Caco-2 (cell line): Measurements from ENCODE around the gene ACER2. TPM values are rescaled to one million over a fixed set of nuclear protein-coding genes. Genes with fewer than 3 reads are reported as not detected.

Experiments used
- BruUV-seq: library from RNA; stranded (reverse); fragments of 400-500 nt; replicated peaks from 2 replicates; lab custom pipeline; 2021; lab: Mats Ljungman, UMichigan
- CTCF ChIA-PET: fragments of 300-600 bp; sonication (Branson Sonifier 250); formaldehyde crosslinking; loops from one replicate; lab custom pipeline; 2022; ENCODE audit warnings: antibody characterized with exemption; lab: Charles Lee
- POLR2A ChIA-PET: fragments of 300-600 bp; sonication (Branson Sonifier 250); formaldehyde crosslinking; loops from one replicate; lab custom pipeline; 2022; ENCODE audit warnings: antibody characterized with exemption; lab: Charles Lee
- DNase-seq, 2 experiments: peaks; one replicate each; pipeline versions ENCODE4 v3.0.0 to v3.0.0-alpha.2; 2020 to 2022
- H3K27me3 ChIP-seq: replicated peaks from 2 replicates; pipeline ENCODE4 v1.6.0; 2011; ENCODE audit warnings: low read length; ENCODE audit not compliant: control insufficient read depth, insufficient read depth
- H3K36me3 ChIP-seq: 2 replicates; pipeline ENCODE4 v1.5.1; 2011; ENCODE audit warnings: low read length; ENCODE audit not compliant: control insufficient read depth, insufficient read depth
- H3K4me1 ChIP-seq: fragments of 250-450 bp; sonication (Bioruptor Pico); 2 replicates; pipeline ENCODE4 v1.5.1; 2020; ENCODE audit warnings: mild to moderate bottlenecking
- H3K4me3 ChIP-seq: 2 replicates; pipeline ENCODE4 v1.5.1; 2011; ENCODE audit warnings: low read depth, mild to moderate bottlenecking, control low read depth, low read length
- H3K9me3 ChIP-seq: fragments of 250-450 bp; sonication (Bioruptor Pico); 2 replicates; pipeline ENCODE4 v1.5.1; 2020; ENCODE audit warnings: mild to moderate bottlenecking, moderate library complexity
- H3K27ac Mint-ChIP-seq: one replicate; pipeline ENCODE4 v1.8.0; 2022; ENCODE audit warnings: mixed read lengths; ENCODE audit not compliant: unreplicated experiment
- H3K27me3 Mint-ChIP-seq: one replicate; pipeline ENCODE4 v1.8.0; 2022; ENCODE audit warnings: mixed read lengths; ENCODE audit not compliant: insufficient read depth, unreplicated experiment
- H3K36me3 Mint-ChIP-seq: one replicate; pipeline ENCODE4 v1.8.0; 2022; ENCODE audit warnings: mild to moderate bottlenecking, mixed read lengths; ENCODE audit not compliant: insufficient read depth, unreplicated experiment
- H3K4me1 Mint-ChIP-seq: one replicate; pipeline ENCODE4 v1.8.0; 2022; ENCODE audit warnings: low read depth, mixed read lengths; ENCODE audit not compliant: unreplicated experiment
- H3K4me3 Mint-ChIP-seq: one replicate; pipeline ENCODE4 v1.8.0; 2022; ENCODE audit warnings: mild to moderate bottlenecking, moderate library complexity, mixed read lengths; ENCODE audit not compliant: unreplicated experiment
- H3K9me3 Mint-ChIP-seq: one replicate; pipeline ENCODE4 v1.8.0; 2022; ENCODE audit warnings: mixed read lengths; ENCODE audit not compliant: unreplicated experiment
- intact Hi-C: fragments of 100-400 bp; cut with micrococcal nuclease; formaldehyde crosslinking; loops from one replicate; pipeline ENCODE4 v1.10.0; 2022; ENCODE audit not compliant: unreplicated experiment
- total RNA-seq: library from RNA; stranded (reverse); gene quantifications from 2 replicates; pipeline ENCODE4 v1.2.3, GENCODE V29; 2022
- TF ChIP-seq, protein P1 (sequence below), 2 experiments: fragments of 200-600 bp in 1 of 2; IDR thresholded peaks; 1 replicate in 1 of 2; 2 replicates in 1 of 2; pipeline versions ENCODE4 v1.5.1 to v1.8.0; 2011 to 2022; ENCODE audit warnings: antibody characterized with exemption in 1 of 2, control low read depth in 1 of 2, inconsistent platforms in 1 of 2, low read depth in 1 of 2, low read length in 1 of 2, mild to moderate bottlenecking in 1 of 2, moderate library complexity in 1 of 2; ENCODE audit not compliant: insufficient read depth in 1 of 2, severe bottlenecking in 1 of 2, unreplicated experiment in 1 of 2

Gene ACER2
- total RNA-seq, 1 experiment from 2014 or later = 2.4 TPM

DNA sequence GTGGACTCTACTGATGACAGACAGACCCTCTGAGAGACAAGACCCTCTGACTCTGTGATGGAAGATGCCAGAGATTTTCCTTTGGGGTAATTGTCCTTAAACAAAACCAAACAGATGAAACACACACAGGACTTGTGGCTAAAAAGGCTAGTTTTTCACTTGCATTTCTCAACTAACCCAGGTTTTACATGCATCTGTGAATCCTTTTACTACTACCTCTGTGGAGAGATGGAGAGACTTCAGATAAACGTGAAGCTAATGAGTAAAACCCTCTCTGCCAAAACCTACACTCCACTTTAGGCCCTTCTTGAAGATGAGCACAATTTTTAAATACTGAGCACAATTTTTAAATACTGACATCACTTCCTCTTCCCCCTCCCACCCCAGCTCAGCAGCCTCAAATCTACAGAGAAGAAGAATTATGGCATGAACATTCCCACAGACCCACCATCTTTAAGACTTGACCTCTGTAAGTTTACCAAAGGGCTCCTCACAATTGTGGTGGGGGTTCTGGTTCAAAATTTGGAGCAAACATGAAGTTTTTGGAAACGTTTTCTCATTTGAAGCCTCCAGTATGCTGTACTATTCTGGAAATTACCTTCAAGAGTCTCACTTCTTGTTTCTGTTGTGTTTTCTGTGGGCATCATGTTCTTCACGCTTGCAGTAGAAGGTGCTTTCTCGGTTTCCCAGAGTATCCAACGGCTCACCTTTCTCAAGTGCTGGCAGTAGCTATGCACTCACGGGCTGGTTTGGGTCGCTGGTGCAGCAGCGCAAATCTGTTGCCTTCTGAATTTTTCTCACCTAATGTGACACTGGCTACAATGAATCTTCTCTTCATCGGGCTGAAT, 42.7 kb downstream of the ACER2 start:
- Mint-ChIP-seq H3K27ac (no peak overlapping the region), H3K4me3 (no peak overlapping the region), H3K9me3 (no peaks in the 10 kb centered on the region), H3K36me3 (no peaks in the 10 kb centered on the region), H3K4me1 (no peaks in the 10 kb centered on the region), H3K27me3 (no peaks in the 10 kb centered on the region)
- no TSS peak for BruUV-seq
- Histone ChIP-seq H3K36me3 (no peaks in the 10 kb centered on the region), H3K4me1 (no peaks in the 10 kb centered on the region), H3K4me3 (no peak overlapping the region), H3K9me3 (no peaks in the 10 kb centered on the region), H3K27me3 (no peaks in the 10 kb centered on the region)
- POLR2A ChIA-PET = no interaction called here
- intact Hi-C loops = no loop called here
- CTCF ChIA-PET = no interaction called here
- TF ChIP-seq, protein P1, sequence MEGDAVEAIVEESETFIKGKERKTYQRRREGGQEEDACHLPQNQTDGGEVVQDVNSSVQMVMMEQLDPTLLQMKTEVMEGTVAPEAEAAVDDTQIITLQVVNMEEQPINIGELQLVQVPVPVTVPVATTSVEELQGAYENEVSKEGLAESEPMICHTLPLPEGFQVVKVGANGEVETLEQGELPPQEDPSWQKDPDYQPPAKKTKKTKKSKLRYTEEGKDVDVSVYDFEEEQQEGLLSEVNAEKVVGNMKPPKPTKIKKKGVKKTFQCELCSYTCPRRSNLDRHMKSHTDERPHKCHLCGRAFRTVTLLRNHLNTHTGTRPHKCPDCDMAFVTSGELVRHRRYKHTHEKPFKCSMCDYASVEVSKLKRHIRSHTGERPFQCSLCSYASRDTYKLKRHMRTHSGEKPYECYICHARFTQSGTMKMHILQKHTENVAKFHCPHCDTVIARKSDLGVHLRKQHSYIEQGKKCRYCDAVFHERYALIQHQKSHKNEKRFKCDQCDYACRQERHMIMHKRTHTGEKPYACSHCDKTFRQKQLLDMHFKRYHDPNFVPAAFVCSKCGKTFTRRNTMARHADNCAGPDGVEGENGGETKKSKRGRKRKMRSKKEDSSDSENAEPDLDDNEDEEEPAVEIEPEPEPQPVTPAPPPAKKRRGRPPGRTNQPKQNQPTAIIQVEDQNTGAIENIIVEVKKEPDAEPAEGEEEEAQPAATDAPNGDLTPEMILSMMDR (IDR thresholded peaks at IDR 0.05; ENCODE audit: insufficient read depth in 1 of 2, low read depth in 1 of 2, low read length in 1 of 2, severe bottlenecking in 1 of 2, unreplicated experiment in 1 of 2) = no peak
- no peak for DNase-seq

DNA sequence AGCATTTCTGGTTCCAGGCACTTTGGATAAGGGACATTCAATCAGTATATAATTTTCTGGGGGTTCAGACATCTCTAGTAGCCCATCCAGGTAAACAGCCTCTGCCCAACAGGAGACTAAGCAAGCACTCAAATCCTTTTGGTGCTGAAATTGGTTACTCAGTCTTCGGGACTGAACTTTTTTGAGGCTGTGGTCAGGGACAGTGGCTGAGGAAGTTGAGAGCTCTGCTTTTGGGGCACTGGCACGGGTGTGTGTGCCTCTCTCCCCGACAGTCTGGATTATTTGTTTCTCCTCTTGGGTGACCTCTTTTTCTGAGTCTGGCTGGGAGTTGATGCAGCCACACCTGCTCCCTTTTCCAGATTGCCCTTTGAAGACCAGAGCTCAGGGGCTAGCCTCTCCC, 47.6 kb downstream of the ACER2 start:
- Histone ChIP-seq H3K36me3 (no peaks in the 10 kb centered on the region), H3K4me1 (no peaks in the 10 kb centered on the region), H3K9me3 (no peaks in the 10 kb centered on the region), H3K27me3 (no peaks in the 10 kb centered on the region), H3K4me3 (no peak overlapping the region)
- H3K4me3 Mint-ChIP-seq = no peak overlapping the region
- no TSS peak for BruUV-seq
- H3K36me3 Mint-ChIP-seq = no peaks in the 10 kb centered on the region
- H3K27me3 Mint-ChIP-seq = no peaks in the 10 kb centered on the region
- no peaks in the 10 kb centered on the region for H3K9me3 Mint-ChIP-seq
- H3K4me1 Mint-ChIP-seq = no peaks in the 10 kb centered on the region
- CTCF ChIA-PET = interaction anchor here (1.0 kb wide), 1 partner anchor 8 kb away, joined by 3 read pairs; no protein-coding TSS in a partner anchor
- POLR2A ChIA-PET = interaction anchor here (1.6 kb wide), 1 partner anchor 76 kb away, joined by 5 read pairs; the partner anchor contains the start of gene RPS6
- no peak for DNase-seq
- intact Hi-C loops = loop anchor here (2.0 to 5.0 kb wide), 2 partner anchors 48 to 284 kb away; partner anchors contain the start of gene ACER2
- H3K27ac Mint-ChIP-seq = no peak overlapping the region
- TF ChIP-seq, protein P1 (IDR thresholded peaks at IDR 0.05; ENCODE audit: insufficient read depth in 1 of 2, low read depth in 1 of 2, low read length in 1 of 2, severe bottlenecking in 1 of 2, unreplicated experiment in 1 of 2) = no peak

DNA sequence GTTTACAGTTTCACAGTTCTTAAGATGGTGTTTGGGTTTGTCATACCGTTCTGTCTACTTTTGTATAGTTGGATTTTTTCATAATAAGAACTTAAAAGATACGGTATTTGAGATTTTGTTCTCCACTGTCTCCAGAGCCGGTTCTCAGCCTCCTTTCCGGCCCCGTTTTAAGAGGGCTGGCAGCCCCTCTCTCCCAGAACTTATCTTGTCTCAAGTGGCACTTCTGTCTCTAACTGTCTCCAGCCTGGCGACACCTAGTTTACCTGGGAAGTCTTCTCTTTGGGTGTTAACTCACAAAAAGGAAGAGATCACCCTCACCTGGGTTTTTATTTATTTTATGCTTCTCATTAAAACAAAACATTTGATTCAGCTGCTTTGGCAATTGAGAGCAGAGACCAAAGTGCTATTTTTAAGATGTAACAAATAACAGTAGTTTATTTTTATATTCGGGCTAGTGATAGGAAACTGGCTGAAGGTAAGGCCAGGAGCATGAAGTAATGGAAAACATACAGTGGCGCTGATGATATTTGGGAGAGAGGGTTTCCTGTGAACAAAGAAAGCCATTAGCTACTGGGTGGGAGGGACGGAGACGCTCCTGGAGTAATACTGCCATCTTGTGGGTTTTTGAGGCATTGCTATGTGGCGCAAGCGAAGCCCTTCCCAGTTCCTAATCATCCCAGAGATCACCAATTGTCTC, 48.3 kb downstream of the ACER2 start:
- Mint-ChIP-seq H3K36me3 (no peaks in the 10 kb centered on the region), H3K27me3 (no peaks in the 10 kb centered on the region), H3K4me3 (peak overlapping the region; percentile 9), H3K9me3 (no peaks in the 10 kb centered on the region), H3K27ac (no peak overlapping the region), H3K4me1 (no peaks in the 10 kb centered on the region)
- no peaks in the 10 kb centered on the region for H3K9me3 ChIP-seq
- BruUV-seq = no TSS peak
- no peaks in the 10 kb centered on the region for H3K4me1 ChIP-seq
- ChIA-PET CTCF (interaction anchor here (0.7 to 1.2 kb wide), 5 partner anchors 8 to 408 kb away, joined by 3 to 14 read pairs (median 3); partner anchors contain the start of genes DENND4C and RRAGA), POLR2A (interaction anchor here (1.6 kb wide), 1 partner anchor 77 kb away, joined by 5 read pairs; the partner anchor contains the start of gene RPS6)
- H3K4me3 ChIP-seq = no peak overlapping the region
- H3K27me3 ChIP-seq = no peaks in the 10 kb centered on the region
- H3K36me3 ChIP-seq = no peaks in the 10 kb centered on the region
- TF ChIP-seq, protein P1 (IDR thresholded peaks at IDR 0.05; ENCODE audit: insufficient read depth in 1 of 2, low read depth in 1 of 2, low read length in 1 of 2, severe bottlenecking in 1 of 2, unreplicated experiment in 1 of 2) = peak; percentile 78 to 89
- intact Hi-C loops = loop anchor here (1.0 to 5.0 kb wide), 6 partner anchors 48 to 428 kb away; partner anchors contain the start of genes ACER2, RPS6 and RRAGA
- DNase-seq = peak; percentile 52 to 81
